Activated CD8-positive, alpha-beta memory T cell treated with anti-CD3 and anti-CD28 coated beads for 36 hours (primary cell): ENCODE data around the gene ACVR1. TPM values are rescaled to one million over a fixed set of nuclear protein-coding genes. Genes with fewer than 3 reads are reported as not detected.
"Not testable (repeated sequence)": the region's sequence is repeated elsewhere in the genome, so short reads cannot be mapped to it uniquely, and the experiment has no call there.

Experiments used
- CTCF ChIA-PET: fragments of 350-600 bp; sonication (Branson Sonifier 250); formaldehyde crosslinking; loops from one replicate; lab custom pipeline; 2021; ENCODE audit warnings: antibody characterized with exemption; lab: Charles Lee
- POLR2A ChIA-PET: fragments of 350-600 bp; sonication (Branson Sonifier 250); formaldehyde crosslinking; loops from one replicate; lab custom pipeline; 2021; ENCODE audit warnings: antibody characterized with exemption; lab: Charles Lee
- total RNA-seq, 2 experiments: library from RNA; stranded (reverse); gene quantifications; one replicate each; pipeline ENCODE4 v1.2.3, GENCODE V29; 2021

The ACVR1 gene
- total RNA-seq, 2 experiments from 2014 or later = 12.7 to 13.8 TPM

GRCh38 chr2:157786663-157787363, 89.3 kb downstream of the ACVR1 start:
- ChIA-PET POLR2A (no interaction called here), CTCF (interaction anchor here (1.3 kb wide), 1 partner anchor 9 kb away, joined by 3 read pairs; no protein-coding TSS in a partner anchor)

GRCh38 chr2:157785866-157786662, 90.1 kb downstream of the ACVR1 start:
- POLR2A ChIA-PET = no interaction called here
- CTCF ChIA-PET = no interaction called here

- CTCF ChIA-PET = no interaction called here
Measured at GRCh38 chr2:157785200-157785599, 90.9 kb downstream of the ACVR1 start.

GRCh38 chr2:157784823-157785175, 91.3 kb downstream of the ACVR1 start:
- CTCF ChIA-PET = no interaction called here
- POLR2A ChIA-PET = no interaction called here

More at GRCh38 chr2:157785200-157785599, 90.9 kb downstream of the ACVR1 start:
- POLR2A ChIA-PET = no interaction called here

GRCh38 chr2:157784169-157784822, 91.8 kb downstream of the ACVR1 start:
- CTCF ChIA-PET = no interaction called here
- POLR2A ChIA-PET = no interaction called here

GRCh38 chr2:157783245-157783644, 92.9 kb downstream of the ACVR1 start:
- CTCF ChIA-PET = no interaction called here
- POLR2A ChIA-PET = no interaction called here

- CTCF ChIA-PET = no interaction called here
- POLR2A ChIA-PET = no interaction called here
Measured at GRCh38 chr2:157782057-157782845, 93.9 kb downstream of the ACVR1 start.

- ChIA-PET POLR2A (interaction anchor here (0.5 kb wide), 1 partner anchor 1099 kb away, joined by 3 read pairs; no protein-coding TSS in a partner anchor), CTCF (interaction anchor here (1.4 to 2.7 kb wide), 2 partner anchors 75 to 231 kb away, joined by 4 to 6 read pairs; no protein-coding TSS in a partner anchor)
Measured at GRCh38 chr2:157780211-157780610, 95.9 kb downstream of the ACVR1 start.

- CTCF ChIA-PET = interaction anchor here (1.4 to 2.7 kb wide), 2 partner anchors 75 to 231 kb away, joined by 4 to 6 read pairs; no protein-coding TSS in a partner anchor
- POLR2A ChIA-PET = no interaction called here
Measured at GRCh38 chr2:157779794-157780193, 96.3 kb downstream of the ACVR1 start.

- ChIA-PET CTCF (interaction anchor here (0.6 to 1.3 kb wide), 5 partner anchors 10 to 235 kb away, joined by 3 to 7 read pairs (median 3); no protein-coding TSS in a partner anchor), POLR2A (no interaction called here)
Measured at GRCh38 chr2:157777427-157777826, 98.7 kb downstream of the ACVR1 start.

- CTCF ChIA-PET = no interaction called here
- POLR2A ChIA-PET = no interaction called here
Measured at GRCh38 chr2:157771234-157771633, 104.9 kb downstream of the ACVR1 start.

GRCh38 chr2:157769856-157770255, 106.3 kb downstream of the ACVR1 start:
- POLR2A ChIA-PET = no interaction called here
- CTCF ChIA-PET = no interaction called here

- CTCF ChIA-PET = no interaction called here
- POLR2A ChIA-PET = no interaction called here
Measured at GRCh38 chr2:157764386-157764785, 111.7 kb downstream of the ACVR1 start.

GRCh38 chr2:157761520-157761919, 114.6 kb downstream of the ACVR1 start:
- CTCF ChIA-PET = no interaction called here
- POLR2A ChIA-PET = no interaction called here

GRCh38 chr2:157760949-157761348, 115.2 kb downstream of the ACVR1 start:
- ChIA-PET CTCF (no interaction called here), POLR2A (no interaction called here)

- CTCF ChIA-PET = no interaction called here
- POLR2A ChIA-PET = no interaction called here
Measured at GRCh38 chr2:157759855-157760254, 116.3 kb downstream of the ACVR1 start.

GRCh38 chr2:157758586-157758985, 117.5 kb downstream of the ACVR1 start:
- ChIA-PET POLR2A (no interaction called here), CTCF (no interaction called here)

- POLR2A ChIA-PET = no interaction called here
Measured at GRCh38 chr2:157757500-157757899, 118.6 kb downstream of the ACVR1 start.

GRCh38 chr2:157756447-157756846, 119.7 kb downstream of the ACVR1 start:
- CTCF ChIA-PET = not testable (repeated sequence)
- POLR2A ChIA-PET = interaction anchor here (0.6 kb wide), 1 partner anchor 478 kb away, joined by 3 read pairs; no protein-coding TSS in a partner anchor

More at GRCh38 chr2:157757500-157757899, 118.6 kb downstream of the ACVR1 start:
- CTCF ChIA-PET = no interaction called here
